Activated CD8-positive, alpha-beta memory T cell treated with anti-CD3 and anti-CD28 coated beads for 36 hours (primary cell): ENCODE results near the gene AKTIP. TPM values are rescaled to one million over a fixed set of nuclear protein-coding genes. Genes with fewer than 3 reads are reported as not detected.

Experiments used
- CTCF ChIA-PET: fragments of 350-600 bp; sonication (Branson Sonifier 250); formaldehyde crosslinking; loops from one replicate; lab custom pipeline; 2021; ENCODE audit warnings: antibody characterized with exemption; lab: Charles Lee
- POLR2A ChIA-PET: fragments of 350-600 bp; sonication (Branson Sonifier 250); formaldehyde crosslinking; loops from one replicate; lab custom pipeline; 2021; ENCODE audit warnings: antibody characterized with exemption; lab: Charles Lee
- total RNA-seq, 2 experiments: library from RNA; stranded (reverse); gene quantifications; one replicate each; pipeline ENCODE4 v1.2.3, GENCODE V29; 2021

AKTIP gene
- total RNA-seq, 2 experiments from 2014 or later, result 26.5 to 28.7 TPM

- ChIA-PET POLR2A (interaction anchor here (0.5 to 1.8 kb wide), 3 partner anchors 42 to 123 kb away, joined by 3 to 9 read pairs (median 6); no protein-coding TSS in a partner anchor), CTCF (interaction anchor here (1.2 kb wide), 1 partner anchor 32 kb away, joined by 3 read pairs; no protein-coding TSS in a partner anchor)
Observed at GRCh38 chr16:53498984-53499383, 4.0 kb downstream of the AKTIP start.

GRCh38 chr16:53495325-53495724 lies 7.7 kb downstream of the AKTIP start:
- CTCF ChIA-PET, result interaction anchor here (0.9 to 1.1 kb wide), 2 partner anchors 15 kb away, joined by 3 to 5 read pairs; no protein-coding TSS in a partner anchor
- POLR2A ChIA-PET, result no interaction called here

GRCh38 chr16:53494636-53495035 lies 8.4 kb downstream of the AKTIP start:
- ChIA-PET CTCF (interaction anchor here (0.9 to 1.1 kb wide), 2 partner anchors 14 to 16 kb away, joined by 3 to 5 read pairs; no protein-coding TSS in a partner anchor), POLR2A (no interaction called here)

- ChIA-PET CTCF (no interaction called here), POLR2A (no interaction called here)
Observed at GRCh38 chr16:53492503-53492902, 10.5 kb downstream of the AKTIP start.

GRCh38 chr16:53489755-53490154 lies 13.3 kb downstream of the AKTIP start:
- CTCF ChIA-PET, result no interaction called here

GRCh38 chr16:53486230-53486629 lies 16.8 kb downstream of the AKTIP start:
- CTCF ChIA-PET, result no interaction called here
- POLR2A ChIA-PET, result no interaction called here

More at GRCh38 chr16:53489755-53490154, 13.3 kb downstream of the AKTIP start:
- POLR2A ChIA-PET, result interaction anchor here (1.1 kb wide), 1 partner anchor 13 kb away, joined by 3 read pairs; the partner anchor contains the start of gene AKTIP

- POLR2A ChIA-PET, result no interaction called here
- CTCF ChIA-PET, result no interaction called here
Observed at GRCh38 chr16:53484542-53484941, 18.5 kb downstream of the AKTIP start.

GRCh38 chr16:53482123-53482522 lies 20.9 kb downstream of the AKTIP start:
- ChIA-PET POLR2A (no interaction called here), CTCF (no interaction called here)

- ChIA-PET POLR2A (no interaction called here), CTCF (interaction anchor here (1.8 kb wide), 1 partner anchor 14 kb away, joined by 5 read pairs; no protein-coding TSS in a partner anchor)
Observed at GRCh38 chr16:53480394-53480793, 22.6 kb downstream of the AKTIP start.

- POLR2A ChIA-PET, result no interaction called here
Observed at GRCh38 chr16:53478965-53479364, 24.0 kb downstream of the AKTIP start.

GRCh38 chr16:53476867-53477266 lies 26.1 kb downstream of the AKTIP start:
- CTCF ChIA-PET, result no interaction called here
- POLR2A ChIA-PET, result no interaction called here

More at GRCh38 chr16:53478965-53479364, 24.0 kb downstream of the AKTIP start:
- CTCF ChIA-PET, result no interaction called here

GRCh38 chr16:53465606-53466280 lies 37.3 kb downstream of the AKTIP start:
- ChIA-PET POLR2A (no interaction called here), CTCF (interaction anchor here (1.0 kb wide), 1 partner anchor 34 kb away, joined by 3 read pairs; no protein-coding TSS in a partner anchor)

GRCh38 chr16:53458635-53459034 lies 44.4 kb downstream of the AKTIP start:
- POLR2A ChIA-PET, result no interaction called here
- CTCF ChIA-PET, result no interaction called here

- ChIA-PET CTCF (interaction anchor here (0.7 to 1.2 kb wide), 3 partner anchors 10 to 403 kb away, joined by 3 to 4 read pairs (median 4); partner anchors contain the start of genes CHD9 and RBL2), POLR2A (interaction anchor here (1.4 to 1.5 kb wide), 2 partner anchors 23 to 41 kb away, joined by 6 read pairs; partner anchors contain the start of gene RBL2)
Observed at GRCh38 chr16:53457670-53458069, 45.3 kb downstream of the AKTIP start.

- ChIA-PET POLR2A (interaction anchor here (1.2 to 1.5 kb wide), 3 partner anchors 22 to 79 kb away, joined by 5 to 6 read pairs (median 6); partner anchors contain the start of gene RBL2), CTCF (no interaction called here)
Observed at GRCh38 chr16:53456625-53457024, 46.4 kb downstream of the AKTIP start.

- CTCF ChIA-PET, result interaction anchor here (0.5 to 1.2 kb wide), 2 partner anchors 15 to 50 kb away, joined by 3 to 5 read pairs; no protein-coding TSS in a partner anchor
Observed at GRCh38 chr16:53453928-53454327, 49.1 kb downstream of the AKTIP start.

GRCh38 chr16:53449816-53450517 lies 53.0 kb downstream of the AKTIP start:
- CTCF ChIA-PET, result interaction anchor here (1.2 kb wide), 1 partner anchor 14 kb away, joined by 4 read pairs; no protein-coding TSS in a partner anchor
- POLR2A ChIA-PET, result no interaction called here

More at GRCh38 chr16:53453928-53454327, 49.1 kb downstream of the AKTIP start:
- POLR2A ChIA-PET, result no interaction called here

- POLR2A ChIA-PET, result interaction anchor here (1.8 kb wide), 1 partner anchor 10 kb away, joined by 10 read pairs; no protein-coding TSS in a partner anchor
- CTCF ChIA-PET, result no interaction called here
Observed at GRCh38 chr16:53446090-53446489, 56.9 kb downstream of the AKTIP start.

GRCh38 chr16:53445534-53445933 lies 57.5 kb downstream of the AKTIP start:
- ChIA-PET POLR2A (interaction anchor here (1.8 kb wide), 1 partner anchor 9 kb away, joined by 10 read pairs; no protein-coding TSS in a partner anchor), CTCF (no interaction called here)
